ENCODE data around the gene CPT1C.

CPT1C gene

GRCh38 chr19:49654581-49654980 lies 36.3 kb upstream of the CPT1C start:
- no peak for TF ChIP-seq JUND (IDR thresholded peaks at IDR 0.05; ENCODE audit: low read depth)
- no peak for DNase-seq (ENCODE audit: low read depth in 1 of 2, low spot score in 1 of 2)
- in situ Hi-C loops (cut with HindIII; ENCODE audit: low pct_unique_long_range_greater_than_20kb, low sequenced_read_pairs) = no loop called here

DNA sequence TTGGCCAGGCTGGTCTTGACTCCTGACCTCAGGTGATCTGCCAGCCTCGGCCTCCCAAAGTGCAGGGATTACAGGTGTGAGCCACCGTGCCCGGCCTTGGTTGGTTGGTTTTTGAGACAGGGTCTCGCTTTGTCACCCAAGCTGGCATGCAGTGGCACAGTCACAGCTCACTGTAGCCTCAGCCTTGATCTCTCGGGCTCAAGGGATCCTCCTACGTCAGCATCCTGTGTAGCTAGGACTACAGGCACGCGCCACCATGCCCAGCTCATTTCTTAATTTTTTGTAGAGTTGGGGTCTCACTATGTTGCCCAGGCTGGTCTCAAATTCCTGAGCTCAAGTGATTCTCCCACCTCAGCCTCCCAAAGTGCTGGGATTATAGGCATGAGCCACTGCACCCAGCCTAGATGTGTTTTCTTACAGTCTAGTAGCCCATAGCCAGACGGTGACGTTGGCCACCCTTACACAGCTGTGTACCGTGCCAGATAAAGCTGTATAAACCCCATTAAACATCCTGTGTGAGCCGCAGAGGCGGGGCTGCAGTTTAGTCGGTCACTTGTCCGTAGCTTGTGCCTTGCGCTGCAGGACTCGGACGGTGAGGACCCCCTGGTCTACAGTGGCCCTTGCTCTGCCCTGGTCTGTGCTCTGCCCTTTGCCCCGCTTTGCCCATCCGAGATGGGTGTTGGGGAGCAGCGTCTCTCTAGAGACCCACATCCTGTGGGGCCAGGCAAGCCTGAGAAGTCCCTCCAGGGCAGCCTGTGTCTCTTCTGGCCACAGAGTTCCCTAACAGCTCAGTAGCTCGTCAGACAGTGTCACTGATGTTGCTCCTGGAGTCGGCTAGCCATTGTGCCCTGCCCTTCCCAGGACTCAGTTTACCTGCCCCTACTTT lies 35.1 kb upstream of the CPT1C start:
- in situ Hi-C loops (cut with HindIII; ENCODE audit: low pct_unique_long_range_greater_than_20kb, low sequenced_read_pairs) = no loop called here

DNA sequence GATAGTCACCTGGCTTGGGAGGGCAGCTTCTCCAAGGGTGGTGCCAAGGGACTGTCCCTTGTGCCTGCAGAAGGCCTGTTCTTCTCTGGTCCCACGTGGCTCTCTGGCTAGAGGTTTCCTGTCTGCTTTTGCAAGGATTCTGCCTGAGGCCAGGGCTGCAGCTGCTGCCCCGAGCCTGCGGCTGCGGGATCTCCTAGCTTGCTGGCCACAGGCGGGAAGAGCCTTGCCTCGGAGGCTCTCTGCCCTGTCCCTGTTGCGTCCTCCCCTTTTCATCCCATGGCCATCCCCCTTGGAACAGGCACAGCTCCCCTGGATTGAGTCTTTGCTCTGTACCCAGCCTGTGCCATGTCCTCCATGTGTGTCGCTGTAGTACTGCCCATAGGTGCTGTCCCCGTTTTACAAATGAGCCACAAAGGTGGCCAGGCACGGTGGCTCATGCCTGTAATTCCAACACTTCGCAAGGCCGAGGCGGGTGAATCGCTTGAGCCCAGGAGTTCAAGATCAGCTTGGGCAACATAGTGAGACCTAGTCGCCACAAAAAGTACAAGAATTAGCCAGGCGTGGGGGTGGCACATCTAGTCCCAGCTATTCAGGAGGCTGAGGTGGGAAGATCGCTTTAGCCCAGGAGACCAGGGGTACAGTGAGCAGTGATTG lies 34.3 kb upstream of the CPT1C start:
- in situ Hi-C loops (cut with HindIII; ENCODE audit: low pct_unique_long_range_greater_than_20kb, low sequenced_read_pairs) = no loop called here
- TF ChIP-seq JUND (IDR thresholded peaks at IDR 0.05; ENCODE audit: low read depth) = no peak
- DNase-seq (ENCODE audit: low read depth in 1 of 2, low spot score in 1 of 2) = no peak

More for the DNA sequence above, 35.1 kb upstream of the CPT1C start:
- DNase-seq (ENCODE audit: low read depth in 1 of 2, low spot score in 1 of 2) = no peak
- no peak for TF ChIP-seq JUND (IDR thresholded peaks at IDR 0.05; ENCODE audit: low read depth)

- TF ChIP-seq JUND (IDR thresholded peaks at IDR 0.05; ENCODE audit: low read depth) = no peak
- no peak for DNase-seq (ENCODE audit: low read depth in 1 of 2, low spot score in 1 of 2)
- in situ Hi-C loops (cut with HindIII; ENCODE audit: low pct_unique_long_range_greater_than_20kb, low sequenced_read_pairs) = no loop called here
Observed at GRCh38 chr19:49657493-49658138, 33.3 kb upstream of the CPT1C start.

DNA sequence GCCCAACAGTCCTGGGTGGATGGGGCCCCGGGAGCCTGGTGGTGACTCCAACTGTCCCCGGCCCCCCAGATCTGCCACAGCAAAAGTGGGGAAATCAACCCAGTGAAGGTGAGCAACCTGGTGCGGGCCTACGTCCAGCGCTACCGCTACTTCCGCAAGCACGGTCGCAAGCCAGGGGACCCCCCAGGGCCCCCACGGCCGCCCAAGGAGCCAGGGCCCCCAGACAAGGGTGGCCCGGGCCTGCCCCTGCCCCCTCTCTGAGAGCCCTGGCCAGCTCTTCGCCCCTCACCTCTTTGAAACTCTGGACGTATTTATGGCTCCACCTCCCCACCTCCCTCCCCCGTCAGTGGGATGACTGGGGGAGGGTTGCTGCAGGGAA lies 32.8 kb upstream of the CPT1C start:
- no peak for TF ChIP-seq JUND (IDR thresholded peaks at IDR 0.05; ENCODE audit: low read depth)
- in situ Hi-C loops (cut with HindIII; ENCODE audit: low pct_unique_long_range_greater_than_20kb, low sequenced_read_pairs) = no loop called here
- DNase-seq (ENCODE audit: low read depth in 1 of 2, low spot score in 1 of 2) = no peak

- in situ Hi-C loops (cut with HindIII; ENCODE audit: low pct_unique_long_range_greater_than_20kb, low sequenced_read_pairs) = no loop called here
- DNase-seq (ENCODE audit: low read depth in 1 of 2, low spot score in 1 of 2) = no peak
- no peak for TF ChIP-seq JUND (IDR thresholded peaks at IDR 0.05; ENCODE audit: low read depth)
Observed at GRCh38 chr19:49658566-49659442, 32.1 kb upstream of the CPT1C start.

DNA sequence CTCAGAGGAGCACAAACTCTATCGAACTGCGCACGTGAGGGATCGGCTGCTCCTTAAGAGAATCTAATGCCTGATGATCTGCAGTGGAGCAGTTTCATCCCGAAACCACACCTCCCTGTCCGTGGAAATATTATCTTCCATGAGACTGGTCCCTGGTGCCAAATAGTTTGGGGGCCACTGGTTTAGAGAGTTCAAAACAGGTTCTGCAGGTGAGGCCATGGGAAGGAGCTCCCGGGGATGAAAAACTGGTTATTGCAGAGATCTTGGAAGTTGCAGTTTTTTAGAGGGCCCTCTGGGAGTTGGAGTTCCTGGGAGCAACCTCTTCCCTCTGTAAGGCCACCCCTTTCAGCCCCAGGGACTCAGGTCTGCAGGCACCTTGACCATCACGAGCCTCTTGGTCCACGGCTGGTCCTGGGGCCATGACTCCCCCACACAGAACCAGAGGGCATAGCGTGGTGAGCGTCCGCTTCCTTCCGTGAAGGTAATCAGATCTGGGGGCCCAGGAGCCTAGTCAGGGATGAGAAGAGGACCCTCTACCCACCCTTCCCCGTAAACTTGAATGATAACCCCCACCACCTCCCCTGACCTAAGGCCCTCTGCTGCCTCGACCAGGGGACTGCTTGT lies 30.5 kb upstream of the CPT1C start:
- TF ChIP-seq JUND (IDR thresholded peaks at IDR 0.05; ENCODE audit: low read depth) = no peak
- in situ Hi-C loops (cut with HindIII; ENCODE audit: low pct_unique_long_range_greater_than_20kb, low sequenced_read_pairs) = no loop called here
- DNase-seq (ENCODE audit: low read depth in 1 of 2, low spot score in 1 of 2) = peak in 1 of 2 experiments; percentile 52

DNA sequence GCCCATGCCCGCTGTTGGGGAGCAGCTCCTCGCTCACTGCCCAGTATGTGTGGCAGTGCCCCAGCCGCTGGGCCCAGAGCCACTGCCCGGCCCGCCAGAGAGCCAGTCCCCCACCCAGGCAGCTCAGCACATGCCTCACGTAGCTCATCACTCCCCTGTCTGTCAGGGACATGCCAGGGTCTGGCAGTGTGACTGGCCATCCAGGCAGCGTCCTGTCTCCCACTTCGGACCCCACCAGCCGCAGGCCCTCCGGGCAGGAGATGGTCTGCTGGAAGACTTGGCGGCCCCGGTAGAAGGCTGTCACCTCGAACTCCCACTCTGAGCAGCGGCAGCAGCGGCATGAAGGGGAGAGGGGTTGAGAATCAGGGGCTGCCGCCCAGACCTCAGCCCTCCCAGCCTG lies 28.9 kb upstream of the CPT1C start:
- no peak for DNase-seq (ENCODE audit: low read depth in 1 of 2, low spot score in 1 of 2)
- TF ChIP-seq JUND (IDR thresholded peaks at IDR 0.05; ENCODE audit: low read depth) = no peak
- in situ Hi-C loops (cut with HindIII; ENCODE audit: low pct_unique_long_range_greater_than_20kb, low sequenced_read_pairs) = no loop called here

DNA sequence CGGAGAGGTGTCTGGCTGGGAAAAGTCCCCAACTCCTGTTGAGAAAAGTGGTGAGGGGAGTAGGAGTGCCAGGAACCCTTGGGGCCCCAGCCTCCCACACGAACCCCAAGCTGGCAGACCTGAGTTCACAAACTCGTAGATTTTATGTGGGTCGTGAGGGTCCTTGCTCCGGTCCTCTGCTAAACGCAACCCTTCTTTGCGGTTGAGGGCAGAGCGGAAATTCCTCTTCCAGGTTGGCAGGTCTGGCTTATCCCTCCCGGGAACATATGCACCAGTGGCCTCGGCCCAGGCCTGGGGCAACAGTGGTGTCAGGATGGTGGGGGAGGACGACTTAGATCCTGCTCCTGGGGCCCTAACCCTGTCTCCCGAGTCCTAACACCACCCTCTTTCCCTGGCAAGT lies 27.7 kb upstream of the CPT1C start:
- no peak for TF ChIP-seq JUND (IDR thresholded peaks at IDR 0.05; ENCODE audit: low read depth)
- no peak for DNase-seq (ENCODE audit: low read depth in 1 of 2, low spot score in 1 of 2)
- in situ Hi-C loops (cut with HindIII; ENCODE audit: low pct_unique_long_range_greater_than_20kb, low sequenced_read_pairs) = no loop called here

- peak; percentile 84 to 94 for DNase-seq (ENCODE audit: low read depth in 1 of 2, low spot score in 1 of 2)
- in situ Hi-C loops (cut with HindIII; ENCODE audit: low pct_unique_long_range_greater_than_20kb, low sequenced_read_pairs) = no loop called here
- TF ChIP-seq JUND (IDR thresholded peaks at IDR 0.05; ENCODE audit: low read depth) = no peak
Observed at GRCh38 chr19:49664171-49665035, 26.5 kb upstream of the CPT1C start.

- no peak for TF ChIP-seq JUND (IDR thresholded peaks at IDR 0.05; ENCODE audit: low read depth)
- DNase-seq (ENCODE audit: low read depth in 1 of 2, low spot score in 1 of 2) = no peak
- in situ Hi-C loops (cut with HindIII; ENCODE audit: low pct_unique_long_range_greater_than_20kb, low sequenced_read_pairs) = no loop called here
Observed at GRCh38 chr19:49665036-49665350, 25.9 kb upstream of the CPT1C start.
